ENCODE data around the gene PCYT2.

DNA sequence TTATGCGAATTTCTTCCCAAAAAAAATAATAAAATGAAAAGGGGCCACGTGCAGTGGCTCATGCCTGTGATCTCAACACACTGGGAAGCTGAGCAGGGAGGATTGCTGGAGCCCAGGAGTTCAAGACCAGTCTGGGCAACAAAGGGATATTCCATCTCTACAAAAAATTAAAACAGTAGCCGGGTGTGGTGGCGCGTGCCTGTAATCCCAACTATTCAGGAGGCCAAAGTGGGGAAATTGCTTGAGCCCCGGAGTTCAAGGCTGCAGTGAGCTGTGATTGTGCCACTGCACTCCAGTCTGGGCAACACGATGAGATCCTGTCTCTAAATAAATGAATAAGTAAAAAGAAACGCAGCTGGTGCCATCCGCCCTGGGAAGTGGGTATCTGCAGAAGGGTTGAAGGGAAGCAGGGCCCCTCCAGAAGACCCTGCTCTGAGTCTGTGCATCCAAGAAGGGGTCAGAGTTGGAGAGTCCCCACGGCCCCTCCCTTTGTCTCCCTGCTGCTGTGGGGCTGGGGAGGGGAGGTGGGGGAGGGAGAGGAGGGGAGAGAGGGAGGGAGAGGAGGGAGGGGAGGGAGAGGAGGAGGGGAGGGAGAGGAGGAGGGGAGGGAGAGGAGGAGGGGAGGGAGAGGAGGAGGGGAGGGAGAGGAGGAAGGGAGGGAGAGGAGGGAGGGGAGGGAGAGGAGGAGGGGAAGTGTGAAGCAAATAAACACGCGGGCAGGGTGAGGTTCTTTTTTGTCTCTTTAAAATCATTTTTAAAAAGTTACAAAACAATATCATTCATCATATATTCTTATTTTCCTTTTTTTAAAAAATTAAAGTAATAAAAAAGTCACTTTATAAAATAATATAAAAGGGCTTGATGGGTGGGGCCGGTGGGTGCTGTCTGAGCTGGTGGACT lies 40.8 kb upstream of the PCYT2 start:
- TF ChIP-seq CTCF (IDR thresholded peaks at IDR 0.05) (no peak), POLR2A (IDR thresholded peaks at IDR 0.05) (no peak)
